ENCODE data around the gene ANXA6.

The ANXA6 gene

GRCh38 chr5:151115272-151115905 lies 42.2 kb downstream of the ANXA6 start:
- DNase-seq (ENCODE audit: low read depth, low spot score), result peak; percentile 59
- in situ Hi-C loops (cut with HindIII; ENCODE audit: low sequenced_read_pairs), result no loop called here

GRCh38 chr5:151113651-151114050 lies 43.9 kb downstream of the ANXA6 start:
- in situ Hi-C loops (cut with HindIII; ENCODE audit: low sequenced_read_pairs), result no loop called here
- no peak for TF ChIP-seq CTCF (IDR thresholded peaks at IDR 0.05; ENCODE audit: low read depth, low read length)
- no peak for DNase-seq (ENCODE audit: low read depth, low spot score)
- H3K4me3 ChIP-seq (ENCODE audit: low read depth, low read length), result no peak overlapping the region

More at GRCh38 chr5:151115272-151115905, 42.2 kb downstream of the ANXA6 start:
- TF ChIP-seq CTCF (IDR thresholded peaks at IDR 0.05; ENCODE audit: low read depth, low read length), result peak; percentile 99
- no peak overlapping the region for H3K4me3 ChIP-seq (ENCODE audit: low read depth, low read length)

GRCh38 chr5:151110992-151111391 lies 46.6 kb downstream of the ANXA6 start:
- no peak for DNase-seq (ENCODE audit: low read depth, low spot score)
- in situ Hi-C loops (cut with HindIII; ENCODE audit: low sequenced_read_pairs), result no loop called here
- no peak for TF ChIP-seq CTCF (IDR thresholded peaks at IDR 0.05; ENCODE audit: low read depth, low read length)
- H3K4me3 ChIP-seq (ENCODE audit: low read depth, low read length), result no peak overlapping the region

GRCh38 chr5:151110122-151110681 lies 47.4 kb downstream of the ANXA6 start:
- no peak for TF ChIP-seq CTCF (IDR thresholded peaks at IDR 0.05; ENCODE audit: low read depth, low read length)

GRCh38 chr5:151108566-151108965 lies 49.0 kb downstream of the ANXA6 start:
- no peak overlapping the region for H3K4me3 ChIP-seq (ENCODE audit: low read depth, low read length)
- TF ChIP-seq CTCF (IDR thresholded peaks at IDR 0.05; ENCODE audit: low read depth, low read length), result no peak
- in situ Hi-C loops (cut with HindIII; ENCODE audit: low sequenced_read_pairs), result no loop called here
- DNase-seq (ENCODE audit: low read depth, low spot score), result no peak

More at GRCh38 chr5:151110122-151110681, 47.4 kb downstream of the ANXA6 start:
- H3K4me3 ChIP-seq (ENCODE audit: low read depth, low read length), result no peak overlapping the region
- in situ Hi-C loops (cut with HindIII; ENCODE audit: low sequenced_read_pairs), result no loop called here
- no peak for DNase-seq (ENCODE audit: low read depth, low spot score)

- DNase-seq (ENCODE audit: low read depth, low spot score), result peak; percentile 41
- H3K4me3 ChIP-seq (ENCODE audit: low read depth, low read length), result no peak overlapping the region
- in situ Hi-C loops (cut with HindIII; ENCODE audit: low sequenced_read_pairs), result no loop called here
- no peak for TF ChIP-seq CTCF (IDR thresholded peaks at IDR 0.05; ENCODE audit: low read depth, low read length)
Observed at GRCh38 chr5:151107738-151108520, 49.6 kb downstream of the ANXA6 start.
